ENCODE data around the gene KIAA0319L. TPM values are rescaled to one million over a fixed set of nuclear protein-coding genes. Genes with fewer than 3 reads are reported as not detected.

KIAA0319L gene
- total RNA-seq, 1 donor from 2014 or later, result 74.7 TPM

GRCh38 chr1:35600593-35600992, 43.4 kb upstream of the KIAA0319L start:
- Mint-ChIP-seq H3K4me1 (ENCODE audit: low read depth, unreplicated experiment) (peaks cover 14% of the 10 kb centered on the region), H3K27ac (ENCODE audit: unreplicated experiment) (peak overlapping the region; percentile 83), H3K27me3 (ENCODE audit: unreplicated experiment) (peaks cover 2% of the 10 kb centered on the region), H3K9me3 (ENCODE audit: unreplicated experiment) (peaks cover 2% of the 10 kb centered on the region), H3K4me3 (ENCODE audit: unreplicated experiment) (peak overlapping the region; percentile 60), H3K36me3 (ENCODE audit: unreplicated experiment) (no peaks in the 10 kb centered on the region)
- no peak for DNase-seq
- TF ChIP-seq CTCF (IDR thresholded peaks at IDR 0.05; ENCODE audit: partially characterized antibody, unreplicated experiment), result no peak

- TF ChIP-seq CTCF (IDR thresholded peaks at IDR 0.05; ENCODE audit: partially characterized antibody, unreplicated experiment), result no peak
- Mint-ChIP-seq H3K36me3 (ENCODE audit: unreplicated experiment) (no peaks in the 10 kb centered on the region), H3K4me3 (ENCODE audit: unreplicated experiment) (peak overlapping the region; percentile 2), H3K27me3 (ENCODE audit: unreplicated experiment) (peaks cover 2% of the 10 kb centered on the region), H3K4me1 (ENCODE audit: low read depth, unreplicated experiment) (peaks cover 11% of the 10 kb centered on the region), H3K27ac (ENCODE audit: unreplicated experiment) (peak overlapping the region; percentile 69), H3K9me3 (ENCODE audit: unreplicated experiment) (peaks cover 2% of the 10 kb centered on the region)
- DNase-seq, result no peak
Observed at GRCh38 chr1:35599411-35599810, 42.2 kb upstream of the KIAA0319L start.

GRCh38 chr1:35598895-35599294, 41.7 kb upstream of the KIAA0319L start:
- H3K4me1 Mint-ChIP-seq (ENCODE audit: low read depth, unreplicated experiment), result peaks cover 11% of the 10 kb centered on the region
- H3K27ac Mint-ChIP-seq (ENCODE audit: unreplicated experiment), result peak overlapping the region; percentile 69
- H3K27me3 Mint-ChIP-seq (ENCODE audit: unreplicated experiment), result peaks cover 2% of the 10 kb centered on the region
- no peak for TF ChIP-seq CTCF (IDR thresholded peaks at IDR 0.05; ENCODE audit: partially characterized antibody, unreplicated experiment)
- H3K36me3 Mint-ChIP-seq (ENCODE audit: unreplicated experiment), result no peaks in the 10 kb centered on the region
- H3K4me3 Mint-ChIP-seq (ENCODE audit: unreplicated experiment), result peak overlapping the region; percentile 14
- no peak for DNase-seq
- peaks cover 2% of the 10 kb centered on the region for H3K9me3 Mint-ChIP-seq (ENCODE audit: unreplicated experiment)

- no peak for TF ChIP-seq CTCF (IDR thresholded peaks at IDR 0.05; ENCODE audit: partially characterized antibody, unreplicated experiment)
- DNase-seq, result no peak
- Mint-ChIP-seq H3K27me3 (ENCODE audit: unreplicated experiment) (peaks cover 2% of the 10 kb centered on the region), H3K4me1 (ENCODE audit: low read depth, unreplicated experiment) (peaks cover 11% of the 10 kb centered on the region), H3K4me3 (ENCODE audit: unreplicated experiment) (peak overlapping the region; percentile 28), H3K9me3 (ENCODE audit: unreplicated experiment) (peaks cover 2% of the 10 kb centered on the region), H3K36me3 (ENCODE audit: unreplicated experiment) (no peaks in the 10 kb centered on the region), H3K27ac (ENCODE audit: unreplicated experiment) (no peak overlapping the region)
Observed at GRCh38 chr1:35597870-35598269, 40.7 kb upstream of the KIAA0319L start.

GRCh38 chr1:35595684-35596083, 38.5 kb upstream of the KIAA0319L start:
- Mint-ChIP-seq H3K4me1 (ENCODE audit: low read depth, unreplicated experiment) (peaks cover 11% of the 10 kb centered on the region), H3K27ac (ENCODE audit: unreplicated experiment) (no peak overlapping the region), H3K4me3 (ENCODE audit: unreplicated experiment) (no peak overlapping the region), H3K36me3 (ENCODE audit: unreplicated experiment) (no peaks in the 10 kb centered on the region), H3K27me3 (ENCODE audit: unreplicated experiment) (peaks cover 2% of the 10 kb centered on the region), H3K9me3 (ENCODE audit: unreplicated experiment) (no peaks in the 10 kb centered on the region)
- no peak for TF ChIP-seq CTCF (IDR thresholded peaks at IDR 0.05; ENCODE audit: partially characterized antibody, unreplicated experiment)
- no peak for DNase-seq

Measured in glutamatergic neuron (in vitro differentiated cells).